ENCODE data around the gene MEGF11. TPM values are rescaled to one million over a fixed set of nuclear protein-coding genes. Genes with fewer than 3 reads are reported as not detected.

Gene MEGF11
- total and polyA plus RNA-seq, 10 donors, result 0.02 to 0.61 (median 0.23) TPM; not detected in 4

- Histone ChIP-seq H3K36me3 (no peaks in the 10 kb centered on the region), H3K9me3 (no peaks in the 10 kb centered on the region), H3K4me1 (no peaks in the 10 kb centered on the region), H3K4me3 (no peak overlapping the region), H3K27ac (no peak overlapping the region), H3K27me3 (replicated peaks in 1 of 7) (peaks cover 0 to 66% (median 0%) of the 10 kb centered on the region in 7 donors)
- intact Hi-C loops (cut with DNase I; ENCODE audit: low total_unique reads), result no loop called here
- WGBS, 5 donors, result 54 to 93% (median 69%) methylated on average over 3 of the region's 3 CpGs
- DNase-seq, result no peak
- TF ChIP-seq CTCF (IDR thresholded peaks at IDR 0.05 in 8 of 11, conservative IDR thresholded peaks at IDR 0.05 in 3 of 11), result no peak
- TF ChIP-seq POLR2A (IDR thresholded peaks at IDR 0.05), result no peak
- no peak for TF ChIP-seq POLR2AphosphoS5 (IDR thresholded peaks at IDR 0.05)
Measured at GRCh38 chr15:66022163-66022525, 231.4 kb downstream of the MEGF11 start.

GRCh38 chr15:66021496-66022162 lies 231.9 kb downstream of the MEGF11 start:
- intact Hi-C loops (cut with DNase I; ENCODE audit: low total_unique reads), result no loop called here
- peaks cover 0 to 63% (median 0%) of the 10 kb centered on the region in 7 donors for H3K27me3 ChIP-seq (replicated peaks in 1 of 7)
- no peaks in the 10 kb centered on the region for H3K36me3 ChIP-seq
- 72 to 81% (median 78%) methylated on average over 7 of the region's 7 CpGs for WGBS, 5 donors
- no peak for DNase-seq
- TF ChIP-seq CTCF (IDR thresholded peaks at IDR 0.05 in 8 of 11, conservative IDR thresholded peaks at IDR 0.05 in 3 of 11) (no peak), POLR2A (IDR thresholded peaks at IDR 0.05) (no peak), POLR2AphosphoS5 (IDR thresholded peaks at IDR 0.05) (no peak)
- H3K4me1 ChIP-seq, result no peaks in the 10 kb centered on the region
- no peak overlapping the region for H3K4me3 ChIP-seq
- H3K27ac ChIP-seq, result no peak overlapping the region
- H3K9me3 ChIP-seq, result no peaks in the 10 kb centered on the region

- no peak for DNase-seq
- TF ChIP-seq POLR2AphosphoS5 (IDR thresholded peaks at IDR 0.05) (no peak), CTCF (IDR thresholded peaks at IDR 0.05 in 8 of 11, conservative IDR thresholded peaks at IDR 0.05 in 3 of 11) (no peak), POLR2A (IDR thresholded peaks at IDR 0.05) (no peak)
- H3K27me3 ChIP-seq (replicated peaks in 1 of 7), result peaks cover 0 to 49% (median 0%) of the 10 kb centered on the region in 7 donors
- H3K36me3 ChIP-seq, result no peaks in the 10 kb centered on the region
- intact Hi-C loops (cut with DNase I; ENCODE audit: low total_unique reads), result no loop called here
- WGBS, 5 donors, result 76 to 86% (median 79%) methylated on average over 10 of the region's 10 CpGs
- H3K4me1 ChIP-seq, result no peaks in the 10 kb centered on the region
- H3K4me3 ChIP-seq, result no peak overlapping the region
- no peak overlapping the region for H3K27ac ChIP-seq
- H3K9me3 ChIP-seq, result no peaks in the 10 kb centered on the region
Measured at GRCh38 chr15:66019826-66020398, 233.6 kb downstream of the MEGF11 start.

GRCh38 chr15:66019368-66019767 lies 234.2 kb downstream of the MEGF11 start:
- 47 to 62% (median 49%) methylated on average over 11 of the region's 11 CpGs for WGBS, 5 donors
- intact Hi-C loops (cut with DNase I; ENCODE audit: low total_unique reads), result no loop called here
- H3K9me3 ChIP-seq, result no peaks in the 10 kb centered on the region
- no peak overlapping the region for H3K4me3 ChIP-seq
- peaks cover 0 to 44% (median 0%) of the 10 kb centered on the region in 7 donors for H3K27me3 ChIP-seq (replicated peaks in 1 of 7)
- H3K4me1 ChIP-seq, result no peaks in the 10 kb centered on the region
- H3K36me3 ChIP-seq, result no peaks in the 10 kb centered on the region
- DNase-seq, result no peak
- no peak overlapping the region for H3K27ac ChIP-seq
- no peak for TF ChIP-seq CTCF (IDR thresholded peaks at IDR 0.05 in 8 of 11, conservative IDR thresholded peaks at IDR 0.05 in 3 of 11)
- no peak for TF ChIP-seq POLR2AphosphoS5 (IDR thresholded peaks at IDR 0.05)
- TF ChIP-seq POLR2A (IDR thresholded peaks at IDR 0.05), result no peak
